Astrocyte (in vitro differentiated cells and primary cell): ENCODE results near the gene BEX1. TPM values are rescaled to one million over a fixed set of nuclear protein-coding genes. Genes with fewer than 3 reads are reported as not detected.

Source experiments
- DNase-seq: peaks from one replicate; pipeline ENCODE4 v3.0.0-alpha.2; 2010; ENCODE audit warnings: low read depth
- FAIRE-seq: peaks from 2 replicates; lab custom pipeline; 2011; peaks lifted over from hg19 to GRCh38; lab: Jason Lieb, UNC
- H2AFZ ChIP-seq: 2 replicates; pipeline ENCODE4 v1.6.0; 2012; ENCODE audit warnings: low read depth, low read length, inconsistent platforms
- H3K27ac ChIP-seq: 2 replicates; pipeline ENCODE4 v1.5.1; 2011; ENCODE audit warnings: low read depth, low read length, inconsistent platforms
- H3K27me3 ChIP-seq: 2 replicates; pipeline ENCODE4 v1.6.0; 2011; ENCODE audit warnings: low read length, inconsistent platforms; ENCODE audit not compliant: insufficient read depth
- H3K36me3 ChIP-seq: 2 replicates; pipeline ENCODE4 v1.5.1; 2011; ENCODE audit warnings: low read length, inconsistent platforms; ENCODE audit not compliant: insufficient read depth
- H3K4me1 ChIP-seq: 2 replicates; pipeline ENCODE4 v1.5.1; 2011; ENCODE audit warnings: low read length, inconsistent platforms; ENCODE audit not compliant: insufficient read depth
- H3K4me2 ChIP-seq: 2 replicates; pipeline ENCODE4 v1.6.0; 2012; ENCODE audit warnings: low read length, inconsistent platforms
- H3K4me3 ChIP-seq: 2 replicates; pipeline ENCODE4 v1.5.1; 2011; ENCODE audit warnings: low read depth, mild to moderate bottlenecking, low read length, inconsistent platforms; ENCODE audit not compliant: insufficient read depth
- H3K79me2 ChIP-seq: 2 replicates; pipeline ENCODE4 v1.6.0; 2012; ENCODE audit warnings: mild to moderate bottlenecking, low read length, inconsistent platforms; ENCODE audit not compliant: insufficient read depth
- H3K9ac ChIP-seq: 2 replicates; pipeline ENCODE4 v1.6.0; 2012; ENCODE audit warnings: mild to moderate bottlenecking, low read length, inconsistent platforms
- H3K9me3 ChIP-seq: 2 replicates; pipeline ENCODE4 v1.5.1; 2012; ENCODE audit warnings: low read depth, mild to moderate bottlenecking, low read length, inconsistent platforms; ENCODE audit not compliant: insufficient read depth
- H4K20me1 ChIP-seq: 2 replicates; pipeline ENCODE4 v1.6.0; 2012; ENCODE audit warnings: low read length, inconsistent platforms; ENCODE audit not compliant: insufficient read depth
- H3K27ac Mint-ChIP-seq: one replicate; pipeline ENCODE4 v1.8.0; 2021; ENCODE audit warnings: mild to moderate bottlenecking, mixed read lengths; ENCODE audit not compliant: unreplicated experiment
- H3K27me3 Mint-ChIP-seq: one replicate; pipeline ENCODE4 v1.8.0; 2021; ENCODE audit warnings: low read depth, mixed read lengths; ENCODE audit not compliant: unreplicated experiment
- H3K36me3 Mint-ChIP-seq: one replicate; pipeline ENCODE4 v1.8.0; 2021; ENCODE audit warnings: low read depth, mixed read lengths; ENCODE audit not compliant: unreplicated experiment
- H3K4me1 Mint-ChIP-seq: one replicate; pipeline ENCODE4 v1.8.0; 2021; ENCODE audit warnings: low read depth, mixed read lengths; ENCODE audit not compliant: unreplicated experiment
- H3K4me3 Mint-ChIP-seq: one replicate; pipeline ENCODE4 v1.8.0; 2021; ENCODE audit warnings: mild to moderate bottlenecking, moderate library complexity, mixed read lengths; ENCODE audit not compliant: unreplicated experiment
- H3K9me3 Mint-ChIP-seq: one replicate; pipeline ENCODE4 v1.8.0; 2021; ENCODE audit warnings: mild to moderate bottlenecking, mixed read lengths; ENCODE audit not compliant: unreplicated experiment
- CTCF ChIP-seq: IDR thresholded peaks from 2 replicates; pipeline ENCODE4 v1.5.1; 2011; ENCODE audit warnings: low read depth, mild to moderate bottlenecking, inconsistent platforms, low read length, moderate library complexity; ENCODE audit not compliant: insufficient read depth
- EZH2 ChIP-seq: IDR thresholded peaks from 2 replicates; pipeline ENCODE4 v1.6.1; 2012; ENCODE audit warnings: mild to moderate bottlenecking, low read length, inconsistent platforms; ENCODE audit not compliant: insufficient read depth
- total RNA-seq: library from RNA; stranded (reverse); gene quantifications from 2 replicates; pipeline ENCODE4 v1.2.1, GENCODE V29; 2021

BEX1 gene
- total RNA-seq, 1 donor from 2014 or later, result 16.6 TPM

GRCh38 chrX:103100484-103100883 lies 36.5 kb upstream of the BEX1 start:
- no peak overlapping the region for H3K4me3 ChIP-seq
- peaks cover 6% of the 10 kb centered on the region for H3K4me1 Mint-ChIP-seq
- H3K27ac Mint-ChIP-seq, result no peak overlapping the region
- no peaks in the 10 kb centered on the region for H3K36me3 Mint-ChIP-seq
- FAIRE-seq (no peak), DNase-seq (no peak)
- H3K36me3 ChIP-seq, result no peaks in the 10 kb centered on the region
- H3K27ac ChIP-seq, result no peak overlapping the region
- H4K20me1 ChIP-seq, result no peaks in the 10 kb centered on the region
- no peaks in the 10 kb centered on the region for H3K9me3 Mint-ChIP-seq
- no peak overlapping the region for H3K4me3 Mint-ChIP-seq
- TF ChIP-seq EZH2 (no peak), CTCF (no peak)
- H3K27me3 ChIP-seq, result no peaks in the 10 kb centered on the region
- H2AFZ ChIP-seq, result no peak overlapping the region
- H3K4me1 ChIP-seq, result no peaks in the 10 kb centered on the region
- no peaks in the 10 kb centered on the region for H3K79me2 ChIP-seq
- no peak overlapping the region for H3K4me2 ChIP-seq
- H3K27me3 Mint-ChIP-seq, result no peaks in the 10 kb centered on the region
- no peak overlapping the region for H3K9ac ChIP-seq
- no peaks in the 10 kb centered on the region for H3K9me3 ChIP-seq

- H3K27ac Mint-ChIP-seq, result no peak overlapping the region
- no peaks in the 10 kb centered on the region for H3K36me3 ChIP-seq
- H3K27me3 ChIP-seq, result no peaks in the 10 kb centered on the region
- H3K4me1 Mint-ChIP-seq, result peaks cover 6% of the 10 kb centered on the region
- no peaks in the 10 kb centered on the region for H3K9me3 Mint-ChIP-seq
- no peak for TF ChIP-seq EZH2
- no peak overlapping the region for H3K9ac ChIP-seq
- no peaks in the 10 kb centered on the region for H4K20me1 ChIP-seq
- no peaks in the 10 kb centered on the region for H3K4me1 ChIP-seq
- DNase-seq (no peak), FAIRE-seq (no peak)
- H3K36me3 Mint-ChIP-seq, result no peaks in the 10 kb centered on the region
- no peak overlapping the region for H3K4me3 ChIP-seq
- H3K27ac ChIP-seq, result no peak overlapping the region
- no peaks in the 10 kb centered on the region for H3K9me3 ChIP-seq
- H3K4me2 ChIP-seq, result no peak overlapping the region
- no peaks in the 10 kb centered on the region for H3K27me3 Mint-ChIP-seq
- no peaks in the 10 kb centered on the region for H3K79me2 ChIP-seq
- H2AFZ ChIP-seq, result no peak overlapping the region
- no peak overlapping the region for H3K4me3 Mint-ChIP-seq
These were observed 35.7 kb upstream of the BEX1 start for GRCh38 chrX:103099691-103100090.

GRCh38 chrX:103098488-103098887 lies 34.5 kb upstream of the BEX1 start:
- H4K20me1 ChIP-seq, result no peaks in the 10 kb centered on the region
- H3K27ac ChIP-seq, result no peak overlapping the region
- Mint-ChIP-seq H3K27me3 (no peaks in the 10 kb centered on the region), H3K4me3 (no peak overlapping the region), H3K9me3 (no peaks in the 10 kb centered on the region), H3K36me3 (no peaks in the 10 kb centered on the region), H3K27ac (no peak overlapping the region), H3K4me1 (peaks cover 6% of the 10 kb centered on the region)
- FAIRE-seq (no peak), DNase-seq (no peak)
- no peak overlapping the region for H3K4me3 ChIP-seq
- no peaks in the 10 kb centered on the region for H3K79me2 ChIP-seq
- TF ChIP-seq CTCF (no peak), EZH2 (no peak)
- no peak overlapping the region for H2AFZ ChIP-seq
- H3K36me3 ChIP-seq, result no peaks in the 10 kb centered on the region
- H3K4me1 ChIP-seq, result no peaks in the 10 kb centered on the region
- H3K9me3 ChIP-seq, result no peaks in the 10 kb centered on the region
- H3K27me3 ChIP-seq, result no peaks in the 10 kb centered on the region
- H3K9ac ChIP-seq, result no peak overlapping the region
- no peak overlapping the region for H3K4me2 ChIP-seq
